Measurements from ENCODE around the gene ROPN1. TPM values are rescaled to one million over a fixed set of nuclear protein-coding genes. Genes with fewer than 3 reads are reported as not detected.

ROPN1 gene
- total RNA-seq, 1 donor from 2014 or later, result not detected

DNA sequence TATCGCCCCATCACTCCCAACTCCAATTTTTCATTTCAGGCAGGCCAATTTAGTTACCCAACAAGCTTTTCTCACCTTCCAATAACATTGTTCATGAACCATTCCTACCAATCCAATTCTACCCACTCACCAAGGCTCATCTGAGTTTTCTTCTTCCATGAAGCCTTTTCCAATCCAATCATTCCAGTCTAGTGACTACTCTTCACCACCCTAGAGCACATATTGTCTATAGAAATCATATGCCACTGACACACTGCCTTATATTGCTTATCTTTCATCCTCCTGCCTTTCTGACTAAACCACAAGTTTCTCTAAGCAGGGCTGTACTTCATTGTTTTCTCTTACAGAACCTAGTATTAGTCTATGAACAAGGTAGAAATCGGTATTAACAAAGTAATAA, 42.3 kb downstream of the ROPN1 start:
- no peak for DNase-seq (ENCODE audit: low spot score)

DNA sequence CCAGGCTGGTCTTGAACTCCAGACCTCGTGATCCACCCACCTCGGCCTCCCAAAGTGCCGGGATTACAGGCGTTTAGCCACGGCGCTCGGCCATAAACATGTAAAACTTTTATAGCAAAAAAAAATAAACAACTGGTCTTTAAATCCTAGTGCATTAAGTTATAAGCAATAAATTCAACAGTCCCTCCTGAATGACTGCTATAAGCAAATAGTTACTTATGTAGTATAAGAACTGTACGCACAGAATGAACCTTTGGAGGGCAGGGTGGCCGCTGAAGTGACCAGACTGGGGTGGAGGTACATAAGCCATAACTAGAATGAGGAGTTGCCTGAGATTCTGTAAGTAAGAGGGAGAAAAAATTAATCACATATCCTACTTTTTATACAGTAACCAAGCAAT, 43.5 kb downstream of the ROPN1 start:
- DNase-seq (ENCODE audit: low spot score), result no peak

DNA sequence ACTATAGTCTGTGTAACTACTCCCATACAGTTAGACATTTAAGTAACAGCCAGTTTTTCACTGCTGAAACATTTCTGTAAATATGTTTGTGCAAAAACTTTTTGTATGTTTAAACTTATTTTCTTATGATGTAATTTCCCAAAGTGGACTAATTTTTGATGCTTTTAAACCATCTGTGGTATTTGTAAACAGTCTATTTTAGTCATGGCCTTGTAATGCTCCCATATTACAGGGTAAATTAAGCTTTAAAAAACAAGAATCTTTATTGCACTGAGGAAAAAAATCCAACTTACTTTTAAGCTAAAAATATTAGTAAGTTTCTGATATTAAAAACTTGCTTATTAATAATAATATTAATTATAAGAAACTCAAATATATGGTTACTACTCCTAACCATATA, 44.4 kb downstream of the ROPN1 start:
- no peak for DNase-seq (ENCODE audit: low spot score)

DNA sequence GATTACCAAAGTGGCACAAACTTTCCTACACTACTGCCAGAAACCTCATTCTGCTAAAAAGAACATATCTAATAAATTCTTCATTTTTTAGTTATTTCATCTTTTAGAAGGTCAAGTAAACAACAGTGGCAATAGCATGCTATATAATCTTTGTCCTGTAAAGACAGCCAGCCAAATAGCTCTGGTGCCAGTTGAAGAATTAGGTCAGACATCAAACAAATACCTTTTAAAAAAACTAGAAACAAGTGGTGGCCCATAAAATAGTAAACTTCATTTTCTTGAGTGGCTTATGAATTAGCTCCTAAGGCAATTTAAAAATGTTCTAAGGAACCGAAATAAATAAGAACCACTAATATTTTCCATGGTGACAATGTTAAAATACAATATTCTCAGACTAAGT, 50.4 kb downstream of the ROPN1 start:
- DNase-seq (ENCODE audit: low spot score), result no peak

DNA sequence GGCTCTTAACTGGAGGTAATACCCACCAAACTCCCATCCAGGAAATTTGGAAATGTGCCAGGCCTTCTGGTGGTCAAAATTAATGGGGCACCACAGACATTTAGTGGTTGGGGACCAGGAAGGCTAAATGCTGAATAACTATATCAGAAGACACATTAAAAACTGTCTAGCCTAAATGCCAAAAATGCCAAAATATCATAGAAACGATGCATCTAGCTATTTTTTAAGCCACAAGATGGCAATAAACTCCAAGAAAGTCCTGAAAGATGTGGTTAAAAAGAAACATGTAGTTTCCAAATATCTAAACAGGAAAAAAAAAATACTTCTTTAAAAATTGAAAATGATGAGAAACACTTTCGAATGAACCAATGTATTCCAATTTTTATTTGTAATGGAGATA, 50.8 kb downstream of the ROPN1 start:
- no peak for DNase-seq (ENCODE audit: low spot score)

DNA sequence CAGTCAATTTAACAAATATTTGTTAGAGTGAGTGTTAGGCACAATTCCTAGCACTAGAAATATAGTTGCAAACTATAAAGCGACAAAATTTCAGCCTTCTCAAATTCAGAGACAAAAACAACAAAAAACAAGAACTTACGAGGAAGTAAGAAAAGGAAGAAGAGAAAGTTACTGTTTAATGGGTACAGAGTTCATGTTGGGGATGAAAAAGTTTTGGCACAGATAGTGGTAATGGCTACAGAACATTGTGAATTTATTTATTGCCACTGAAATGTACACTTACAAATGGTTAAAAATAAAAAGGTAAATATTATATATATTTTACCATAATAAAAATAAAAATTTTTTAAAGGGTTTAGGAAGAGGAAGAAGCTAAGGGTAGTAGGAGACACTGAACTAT, 52.2 kb downstream of the ROPN1 start:
- DNase-seq (ENCODE audit: low spot score), result no peak

DNA sequence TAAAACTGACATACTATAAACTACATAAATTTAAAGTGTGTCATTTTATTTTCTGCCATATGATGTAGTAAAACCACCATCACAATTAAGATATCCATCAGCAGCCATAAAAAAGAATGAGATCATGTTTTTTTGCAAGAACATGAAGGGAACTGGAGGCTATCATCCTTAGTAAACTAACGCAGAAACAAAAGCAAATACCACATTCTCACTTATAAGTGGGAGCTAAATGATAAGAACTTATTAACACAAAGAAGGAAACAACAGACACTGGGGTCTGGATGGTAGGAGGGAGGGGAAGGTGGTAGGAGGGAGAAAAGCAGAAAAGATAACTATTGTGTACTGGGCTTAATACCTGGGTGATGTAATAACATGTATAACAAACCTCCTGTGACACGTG, 55.5 kb downstream of the ROPN1 start:
- no peak for DNase-seq (ENCODE audit: low spot score)

DNA sequence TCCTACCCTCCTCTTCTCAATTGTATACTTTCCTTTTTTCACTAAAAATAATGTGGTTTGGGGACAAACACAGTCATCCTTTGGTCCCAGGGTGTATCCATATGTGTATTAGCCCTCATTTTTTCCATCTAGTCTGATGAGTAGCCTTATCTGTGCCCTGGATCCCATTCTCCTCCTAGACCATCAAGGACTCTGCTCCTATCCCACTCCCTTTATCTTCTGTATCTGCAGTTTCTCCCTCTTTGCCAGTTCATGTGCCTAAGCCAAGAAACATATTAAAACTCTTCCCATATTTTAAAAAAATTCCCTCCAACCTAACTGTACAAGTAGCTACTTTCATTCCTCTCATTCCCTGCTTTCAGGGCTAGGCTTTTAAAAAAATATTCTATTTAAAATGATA, 56.1 kb downstream of the ROPN1 start:
- no peak for DNase-seq (ENCODE audit: low spot score)

DNA sequence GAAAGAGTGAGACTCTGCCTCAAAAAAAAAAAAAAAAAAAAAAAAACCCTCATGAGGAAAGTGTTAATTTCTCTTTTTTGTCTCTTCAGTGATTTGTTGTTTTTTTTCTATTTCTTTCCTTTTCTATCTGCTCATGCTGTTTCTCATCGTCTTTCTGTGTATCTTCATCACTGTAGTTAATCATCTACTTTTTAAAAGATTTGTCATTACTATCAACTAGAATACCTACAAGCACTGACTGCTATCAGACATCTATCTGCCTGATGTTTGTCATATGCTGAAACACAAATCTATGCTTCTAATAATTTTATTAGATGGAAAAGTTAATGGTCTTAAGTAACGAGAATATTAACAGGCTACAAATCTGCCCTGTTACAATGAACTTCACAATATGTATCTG, 57.7 kb downstream of the ROPN1 start:
- DNase-seq (ENCODE audit: low spot score), result no peak

DNA sequence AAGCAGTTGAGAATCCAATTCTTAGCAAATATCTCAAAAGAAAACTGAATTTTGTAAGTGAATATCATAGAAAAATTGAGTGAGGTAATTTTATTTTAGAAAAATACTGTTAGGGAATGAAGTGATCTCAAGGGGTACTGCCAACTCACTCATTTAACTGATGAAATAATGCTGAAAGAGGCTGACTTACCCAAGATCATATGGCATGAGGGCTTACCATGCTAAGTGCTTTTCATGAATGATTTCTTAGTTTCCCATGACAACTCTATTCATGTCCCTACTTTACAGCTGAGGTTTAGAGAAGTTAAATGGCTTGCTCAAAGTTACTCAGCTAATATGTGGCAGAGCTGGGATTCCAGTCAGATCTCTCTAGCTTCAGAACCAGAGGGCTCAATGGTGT, 61.5 kb downstream of the ROPN1 start:
- DNase-seq (ENCODE audit: low spot score), result no peak

DNA sequence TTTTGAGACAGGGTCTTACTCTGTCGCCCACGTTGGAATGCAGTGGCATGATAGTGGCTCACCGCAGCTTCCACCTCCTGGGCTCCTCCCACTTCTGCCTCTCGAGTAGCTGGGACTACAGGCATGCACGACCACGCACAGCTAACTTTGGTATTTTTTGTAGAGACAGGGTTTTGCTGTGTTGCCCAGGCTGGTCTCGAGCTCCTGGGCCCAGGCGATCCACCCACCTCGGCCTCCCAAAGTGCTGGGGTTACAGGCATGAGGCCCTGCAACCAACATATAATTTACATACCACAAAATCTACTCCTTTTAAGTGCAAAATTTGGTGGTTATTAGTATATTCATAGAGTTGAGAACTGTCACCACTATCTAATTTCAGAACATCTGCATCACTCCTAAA, 62.6 kb downstream of the ROPN1 start:
- DNase-seq (ENCODE audit: low spot score), result no peak

DNA sequence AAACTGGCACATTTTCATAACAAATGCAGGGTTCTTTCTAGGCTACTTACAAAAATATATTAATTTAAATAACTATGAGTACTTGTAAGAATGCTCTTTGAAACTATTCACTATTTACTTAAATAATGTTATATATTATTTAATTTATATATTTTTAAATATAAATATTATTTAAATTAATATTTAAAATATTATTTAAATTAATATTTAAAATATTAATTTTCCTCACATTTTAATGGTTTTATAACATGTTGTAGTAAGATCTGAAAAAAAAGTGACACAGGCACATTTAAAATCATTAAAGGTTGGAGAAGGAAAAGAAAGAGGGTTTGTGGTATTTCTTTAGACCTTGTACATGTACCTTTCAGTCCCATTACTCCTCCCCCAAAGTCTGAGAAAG, 65.5 kb downstream of the ROPN1 start:
- no peak for DNase-seq (ENCODE audit: low spot score)

DNA sequence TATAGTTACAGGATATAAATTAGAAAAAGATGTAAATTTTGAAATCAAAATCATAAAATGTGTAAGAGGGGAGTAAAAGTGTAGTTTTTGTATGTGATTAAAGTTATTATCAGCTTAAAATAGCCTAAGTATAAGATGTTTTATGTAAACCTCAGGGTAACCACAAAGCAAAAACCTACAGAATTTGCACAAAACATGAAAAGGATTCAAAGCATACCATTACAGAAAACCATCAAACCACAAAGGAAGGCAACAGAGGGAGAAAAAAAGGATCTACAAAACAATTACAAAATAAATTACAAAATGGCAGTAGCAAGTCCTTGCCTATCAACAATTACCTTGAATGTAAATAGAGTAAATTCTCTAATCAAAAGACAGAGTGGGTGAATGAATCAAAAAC, 71.1 kb downstream of the ROPN1 start:
- DNase-seq (ENCODE audit: low spot score), result no peak

DNA sequence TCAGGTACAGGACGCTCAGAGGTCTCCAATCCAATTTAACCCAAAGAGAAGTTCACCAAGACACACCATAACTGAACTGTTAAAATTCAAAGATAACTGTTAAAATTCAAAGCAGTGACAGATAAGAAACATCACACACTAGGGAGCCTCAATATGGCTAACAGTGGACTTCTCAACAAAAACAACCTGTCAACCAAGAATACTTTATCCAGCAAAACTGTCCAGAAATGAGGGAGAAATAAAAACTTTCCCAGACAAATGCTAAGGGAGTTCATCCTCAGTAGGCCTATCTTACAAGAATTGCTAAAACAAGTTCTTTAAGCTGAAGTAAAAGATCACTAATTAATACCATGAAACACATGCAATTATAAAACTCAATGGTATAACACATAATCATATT, 71.5 kb downstream of the ROPN1 start:
- DNase-seq (ENCODE audit: low spot score), result no peak

DNA sequence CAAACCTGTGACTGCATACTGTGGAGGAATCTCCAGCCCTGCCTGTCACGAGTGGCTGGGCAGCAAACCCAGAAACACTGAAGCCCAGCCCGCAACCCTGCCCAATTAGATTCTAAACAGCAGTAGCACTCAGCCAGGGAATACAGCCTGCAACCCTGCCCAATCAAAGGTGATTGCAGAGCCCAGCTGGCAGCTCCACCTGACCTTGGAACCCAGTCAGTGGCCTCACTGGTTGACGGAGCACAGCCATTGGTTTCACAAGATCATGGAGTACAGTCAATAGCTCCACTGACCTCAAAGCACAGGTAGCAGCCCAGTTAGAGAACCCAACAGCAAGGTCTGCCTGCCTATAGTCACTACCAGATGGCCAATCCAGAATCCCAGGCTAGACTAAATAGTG, 72.6 kb downstream of the ROPN1 start:
- no peak for DNase-seq (ENCODE audit: low spot score)

Other genes with a start within 250 kb of the ROPN1 start
- 80.3 TPM for gene MYLK, start 107.8 kb downstream of the ROPN1 start, total RNA-seq
- 18.6 TPM for gene CCDC14, start 30.9 kb downstream of the ROPN1 start, total RNA-seq
- gene KALRN, start 41.2 kb upstream of the ROPN1 start, total RNA-seq, result 103 TPM